K562 (cell line): ENCODE data around the gene DDIT3. TPM values are rescaled to one million over a fixed set of nuclear protein-coding genes. Genes with fewer than 3 reads are reported as not detected.

Source experiments
- BACH1 ChIP-seq: fragments of 200-800 bp; sonication (Bioruptor generic); IDR thresholded peaks from 2 replicates; pipeline ENCODE4 v1.6.1; 2016; ENCODE audit warnings: missing genetic modification characterization, missing compliant biosample characterization
- FOXK2 ChIP-seq, 2 experiments: fragments of 450-650 bp; IDR thresholded peaks in 1 of 2; conservative IDR thresholded peaks in 1 of 2; 2 replicates each; pipeline ENCODE4 v1.6.1; 2016; ENCODE audit warnings: low read depth in 2 of 2, mild to moderate bottlenecking in 1 of 2
- GABPB1 ChIP-seq: sonication (generic); formaldehyde crosslinking; IDR thresholded peaks from 2 replicates; pipeline ENCODE4 v1.8.0; 2022; ENCODE audit warnings: mild to moderate bottlenecking, missing genetic modification reagents
- POLR2A ChIP-seq: fragments of 450-650 bp; conservative IDR thresholded peaks from 2 replicates; pipeline ENCODE4 v1.6.1; 2016
- PRMT5 ChIP-seq: sonication (generic); formaldehyde crosslinking; IDR thresholded peaks from 2 replicates; pipeline ENCODE4 v1.5.0; 2020; ENCODE audit warnings: missing genetic modification reagents
- SMAD1 ChIP-seq: fragments of 150-350 bp; IDR thresholded peaks from 2 replicates; pipeline ENCODE4 v1.6.1; 2014; ENCODE audit warnings: low read length, low read depth; ENCODE audit not compliant: partially characterized antibody
- ZBTB12 ChIP-seq: fragments of 250-450 bp; sonication (Bioruptor Pico); IDR thresholded peaks from 2 replicates; pipeline ENCODE4 v1.4.0; 2020
- ZBTB34 ChIP-seq: fragments of 250-450 bp; sonication (Bioruptor Pico); IDR thresholded peaks from 2 replicates; pipeline ENCODE4 v1.8.0; 2021; ENCODE audit warnings: mild to moderate bottlenecking, moderate library complexity
- ZNF347 ChIP-seq: fragments of 450-650 bp; formaldehyde crosslinking; IDR thresholded peaks from 2 replicates; pipeline ENCODE4 v1.4.0; 2020; ENCODE audit warnings: low read depth, mild to moderate bottlenecking, moderate library complexity
- ZNF507 ChIP-seq: conservative IDR thresholded peaks from 2 replicates; pipeline ENCODE4 v1.6.1; 2017; ENCODE audit warnings: missing genetic modification characterization, missing compliant biosample characterization
- ZNF551 ChIP-seq: fragments of 250-450 bp; sonication (Bioruptor Pico); IDR thresholded peaks from 2 replicates; pipeline ENCODE4 v1.5.0; 2021; ENCODE audit warnings: mild to moderate bottlenecking, moderate library complexity
- ZNF583 ChIP-seq: fragments of 250-450 bp; sonication (Bioruptor Pico); IDR thresholded peaks from 2 replicates; pipeline ENCODE4 v1.4.0; 2020
- polyA plus RNA-seq, 8 experiments: library from polyadenylated mRNA; depleted of rRNA in 4 of 8; stranded (reverse) in 5 of 8; unstranded in 3 of 8; fragments of >200 nt; fragmentation: Nextera tagmentation in 2 of 8; fragmentation: Illumina TruSeq in 1 of 8; extraction: Ambion mirVana in 2 of 8; extraction: Trizol in 1 of 8; gene quantifications; 2 replicates each; pipeline versions ENCODE4 v1.2.1 to v1.2.3, GENCODE V29; 2011 to 2014; ENCODE audit warnings: inconsistent platforms in 1 of 8, missing spikeins in 1 of 8
- total RNA-seq, 7 experiments: library from RNA; depleted of rRNA in 6 of 7; stranded (reverse); fragments of >200 nt in 6 of 7; fragmentation: Illumina TruSeq in 2 of 7; extraction: Trizol in 2 of 7; gene quantifications; 2 replicates each; pipeline versions ENCODE4 v1.2.1 to v1.2.3, GENCODE V29; 2011 to 2021; ENCODE audit warnings: low replicate concordance in 1 of 7
- TF ChIP-seq, protein P1 (sequence below): sonication (generic); formaldehyde crosslinking; IDR thresholded peaks from 2 replicates; pipeline ENCODE4 v1.8.1; 2023; ENCODE audit warnings: mild to moderate bottlenecking, missing genetic modification reagents, moderate library complexity
- TF ChIP-seq, protein P2 (sequence below): sonication (generic); formaldehyde crosslinking; IDR thresholded peaks from 2 replicates; pipeline ENCODE4 v1.4.0; 2020; ENCODE audit warnings: mild to moderate bottlenecking, missing genetic modification reagents
- TF ChIP-seq, protein P3 (sequence below): fragments of 250-450 bp; sonication (Bioruptor Pico); IDR thresholded peaks from 2 replicates; pipeline ENCODE4 v1.5.0; 2021; ENCODE audit warnings: mild to moderate bottlenecking, borderline replicate concordance
- TF ChIP-seq, protein P4 (sequence below): IDR thresholded peaks from 2 replicates; pipeline ENCODE4 v1.6.1; 2011; ENCODE audit not compliant: insufficient read length; ENCODE audit errors: extremely low read depth
- TF ChIP-seq, protein P5 (sequence below): sonication (generic); formaldehyde crosslinking; IDR thresholded peaks from 2 replicates; pipeline ENCODE4 v1.8.0; 2022; ENCODE audit warnings: mild to moderate bottlenecking, missing genetic modification reagents

Gene DDIT3
- total and polyA plus RNA-seq, 9 of the 15 experiments (the other 6 are each of a cell fraction or from before 2014, with no cell fraction given) = 59.1 to 272 (median 89.9) TPM

DNA sequence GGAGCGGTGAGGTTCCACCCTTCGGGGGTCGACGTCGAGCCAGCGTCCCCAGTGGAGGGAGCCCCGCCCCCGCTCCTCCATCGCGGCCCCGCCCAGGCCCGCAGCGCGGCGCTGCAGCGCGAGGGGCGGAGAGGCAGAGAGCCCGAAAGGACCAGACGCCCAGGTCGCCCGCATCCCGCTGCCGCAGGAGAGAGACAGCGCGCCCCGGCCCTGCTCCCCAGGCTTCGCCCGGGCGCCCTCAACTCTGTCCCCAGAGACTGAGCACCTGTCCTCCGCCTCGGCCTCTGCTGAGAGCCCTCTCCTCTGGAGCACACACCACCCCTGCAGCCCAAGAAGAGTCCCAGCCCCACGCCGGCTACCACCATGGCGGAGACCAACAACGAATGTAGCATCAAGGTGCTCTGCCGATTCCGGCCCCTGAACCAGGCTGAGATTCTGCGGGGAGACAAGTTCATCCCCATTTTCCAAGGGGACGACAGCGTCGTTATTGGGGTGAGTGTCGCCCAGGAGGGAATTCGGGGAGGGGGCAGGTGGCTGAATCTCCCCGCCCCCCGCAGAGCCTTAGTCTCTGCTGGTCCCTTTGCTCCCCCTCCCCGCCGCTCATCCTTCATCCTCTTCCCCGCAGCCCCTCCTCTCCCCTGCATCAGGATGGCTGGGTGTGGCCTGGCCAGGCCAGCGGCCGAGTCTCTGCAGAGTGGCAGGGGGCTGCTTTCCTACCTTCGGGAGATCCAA, 29.8 kb upstream of the DDIT3 start, which contains the start of gene KIF5A (continued):
- TF ChIP-seq SMAD1 (no peak), ZBTB34 (CRISPR knock-in tag) (no peak), ZBTB12 (CRISPR knock-in tag) (no peak), PRMT5 (no peak), POLR2A (peak; percentile 61), BACH1 (no peak), ZNF551 (CRISPR knock-in tag) (no peak), FOXK2 (conservative IDR thresholded peaks at IDR 0.05 in 1 of 2, IDR thresholded peaks at IDR 0.05 in 1 of 2; ENCODE audit: low read depth in 2 of 2) (no peak), ZNF347 (no peak), GABPB1 (no peak), ZNF583 (CRISPR knock-in tag) (no peak), ZNF507 (no peak)
- TF ChIP-seq, protein P1, sequence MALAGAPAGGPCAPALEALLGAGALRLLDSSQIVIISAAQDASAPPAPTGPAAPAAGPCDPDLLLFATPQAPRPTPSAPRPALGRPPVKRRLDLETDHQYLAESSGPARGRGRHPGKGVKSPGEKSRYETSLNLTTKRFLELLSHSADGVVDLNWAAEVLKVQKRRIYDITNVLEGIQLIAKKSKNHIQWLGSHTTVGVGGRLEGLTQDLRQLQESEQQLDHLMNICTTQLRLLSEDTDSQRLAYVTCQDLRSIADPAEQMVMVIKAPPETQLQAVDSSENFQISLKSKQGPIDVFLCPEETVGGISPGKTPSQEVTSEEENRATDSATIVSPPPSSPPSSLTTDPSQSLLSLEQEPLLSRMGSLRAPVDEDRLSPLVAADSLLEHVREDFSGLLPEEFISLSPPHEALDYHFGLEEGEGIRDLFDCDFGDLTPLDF (CRISPR knock-in tag) = no peak
- TF ChIP-seq, protein P2, sequence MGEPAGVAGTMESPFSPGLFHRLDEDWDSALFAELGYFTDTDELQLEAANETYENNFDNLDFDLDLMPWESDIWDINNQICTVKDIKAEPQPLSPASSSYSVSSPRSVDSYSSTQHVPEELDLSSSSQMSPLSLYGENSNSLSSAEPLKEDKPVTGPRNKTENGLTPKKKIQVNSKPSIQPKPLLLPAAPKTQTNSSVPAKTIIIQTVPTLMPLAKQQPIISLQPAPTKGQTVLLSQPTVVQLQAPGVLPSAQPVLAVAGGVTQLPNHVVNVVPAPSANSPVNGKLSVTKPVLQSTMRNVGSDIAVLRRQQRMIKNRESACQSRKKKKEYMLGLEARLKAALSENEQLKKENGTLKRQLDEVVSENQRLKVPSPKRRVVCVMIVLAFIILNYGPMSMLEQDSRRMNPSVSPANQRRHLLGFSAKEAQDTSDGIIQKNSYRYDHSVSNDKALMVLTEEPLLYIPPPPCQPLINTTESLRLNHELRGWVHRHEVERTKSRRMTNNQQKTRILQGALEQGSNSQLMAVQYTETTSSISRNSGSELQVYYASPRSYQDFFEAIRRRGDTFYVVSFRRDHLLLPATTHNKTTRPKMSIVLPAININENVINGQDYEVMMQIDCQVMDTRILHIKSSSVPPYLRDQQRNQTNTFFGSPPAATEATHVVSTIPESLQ = no peak
- TF ChIP-seq, protein P3, sequence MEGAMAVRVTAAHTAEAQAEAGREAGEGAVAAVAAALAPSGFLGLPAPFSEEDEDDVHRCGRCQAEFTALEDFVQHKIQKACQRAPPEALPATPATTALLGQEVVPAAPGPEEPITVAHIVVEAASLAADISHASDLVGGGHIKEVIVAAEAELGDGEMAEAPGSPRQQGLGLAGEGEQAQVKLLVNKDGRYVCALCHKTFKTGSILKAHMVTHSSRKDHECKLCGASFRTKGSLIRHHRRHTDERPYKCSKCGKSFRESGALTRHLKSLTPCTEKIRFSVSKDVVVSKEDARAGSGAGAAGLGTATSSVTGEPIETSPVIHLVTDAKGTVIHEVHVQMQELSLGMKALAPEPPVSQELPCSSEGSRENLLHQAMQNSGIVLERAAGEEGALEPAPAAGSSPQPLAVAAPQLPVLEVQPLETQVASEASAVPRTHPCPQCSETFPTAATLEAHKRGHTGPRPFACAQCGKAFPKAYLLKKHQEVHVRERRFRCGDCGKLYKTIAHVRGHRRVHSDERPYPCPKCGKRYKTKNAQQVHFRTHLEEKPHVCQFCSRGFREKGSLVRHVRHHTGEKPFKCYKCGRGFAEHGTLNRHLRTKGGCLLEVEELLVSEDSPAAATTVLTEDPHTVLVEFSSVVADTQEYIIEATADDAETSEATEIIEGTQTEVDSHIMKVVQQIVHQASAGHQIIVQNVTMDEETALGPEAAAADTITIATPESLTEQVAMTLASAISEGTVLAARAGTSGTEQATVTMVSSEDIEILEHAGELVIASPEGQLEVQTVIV = no peak
- TF ChIP-seq, protein P4, sequence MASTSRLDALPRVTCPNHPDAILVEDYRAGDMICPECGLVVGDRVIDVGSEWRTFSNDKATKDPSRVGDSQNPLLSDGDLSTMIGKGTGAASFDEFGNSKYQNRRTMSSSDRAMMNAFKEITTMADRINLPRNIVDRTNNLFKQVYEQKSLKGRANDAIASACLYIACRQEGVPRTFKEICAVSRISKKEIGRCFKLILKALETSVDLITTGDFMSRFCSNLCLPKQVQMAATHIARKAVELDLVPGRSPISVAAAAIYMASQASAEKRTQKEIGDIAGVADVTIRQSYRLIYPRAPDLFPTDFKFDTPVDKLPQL = no peak
- TF ChIP-seq, protein P5, sequence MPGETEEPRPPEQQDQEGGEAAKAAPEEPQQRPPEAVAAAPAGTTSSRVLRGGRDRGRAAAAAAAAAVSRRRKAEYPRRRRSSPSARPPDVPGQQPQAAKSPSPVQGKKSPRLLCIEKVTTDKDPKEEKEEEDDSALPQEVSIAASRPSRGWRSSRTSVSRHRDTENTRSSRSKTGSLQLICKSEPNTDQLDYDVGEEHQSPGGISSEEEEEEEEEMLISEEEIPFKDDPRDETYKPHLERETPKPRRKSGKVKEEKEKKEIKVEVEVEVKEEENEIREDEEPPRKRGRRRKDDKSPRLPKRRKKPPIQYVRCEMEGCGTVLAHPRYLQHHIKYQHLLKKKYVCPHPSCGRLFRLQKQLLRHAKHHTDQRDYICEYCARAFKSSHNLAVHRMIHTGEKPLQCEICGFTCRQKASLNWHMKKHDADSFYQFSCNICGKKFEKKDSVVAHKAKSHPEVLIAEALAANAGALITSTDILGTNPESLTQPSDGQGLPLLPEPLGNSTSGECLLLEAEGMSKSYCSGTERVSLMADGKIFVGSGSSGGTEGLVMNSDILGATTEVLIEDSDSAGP (CRISPR knock-in tag) = no peak
